Thoracic aorta (tissue), 2 donors: ENCODE measurements around the gene GDE1. TPM values are rescaled to one million over a fixed set of nuclear protein-coding genes. Genes with fewer than 3 reads are reported as not detected.

Source experiments
- ATAC-seq: fragments of 150-250 bp; one replicate; pipeline ENCODE4 v1.8.0; 2017; ENCODE audit warnings: low read depth; ENCODE audit not compliant: insufficient number of reproducible peaks, low FRiP score
- DNase-seq: peaks from one replicate; pipeline ENCODE4 v3.0.0-alpha.2; 2020; ENCODE audit warnings: low spot score
- H3K27ac ChIP-seq, 2 donors: fragments of 200-600 bp; sonication (generic); 1 replicate in 1 of 2; 2 replicates in 1 of 2; pipeline ENCODE4 v1.5.1; 2016; ENCODE audit warnings: mild to moderate bottlenecking in 2 of 2, moderate library complexity in 2 of 2
- H3K27me3 ChIP-seq: fragments of 200-600 bp; sonication (generic); replicated peaks from 2 replicates; pipeline ENCODE4 v1.6.0; 2016; ENCODE audit warnings: mild to moderate bottlenecking; ENCODE audit not compliant: insufficient read depth
- H3K36me3 ChIP-seq: fragments of 200-600 bp; sonication (generic); one replicate; pipeline ENCODE4 v1.5.1; 2016
- H3K4me1 ChIP-seq, 2 donors: fragments of 200-600 bp; sonication (generic); 1 replicate in 1 of 2; 2 replicates in 1 of 2; pipeline versions ENCODE4 v1.5.1 to v1.6.0; 2016; ENCODE audit warnings: low read depth in 2 of 2, mild to moderate bottlenecking in 1 of 2; ENCODE audit not compliant: control insufficient read depth in 1 of 2
- H3K4me3 ChIP-seq: fragments of 200-600 bp; sonication (generic); 2 replicates; pipeline ENCODE4 v1.5.1; 2016; ENCODE audit warnings: mild to moderate bottlenecking
- H3K9me3 ChIP-seq: fragments of 200-600 bp; sonication (generic); 2 replicates; pipeline ENCODE4 v1.5.1; 2016
- total RNA-seq, 2 donors: library from RNA; depleted of rRNA; stranded (reverse); fragments of >200 nt; gene quantifications; one replicate each; pipeline versions ENCODE4 v1.1.0 to v1.2.3, GENCODE V29; 2016
- TF ChIP-seq, protein P1 (sequence below): fragments of 200-600 bp; sonication (generic); IDR thresholded peaks from one replicate; pipeline ENCODE4 v1.5.1; 2019; ENCODE audit warnings: antibody characterized with exemption

Gene GDE1
- total RNA-seq, 2 donors from 2014 or later: 47.8 to 49.7 TPM

DNA sequence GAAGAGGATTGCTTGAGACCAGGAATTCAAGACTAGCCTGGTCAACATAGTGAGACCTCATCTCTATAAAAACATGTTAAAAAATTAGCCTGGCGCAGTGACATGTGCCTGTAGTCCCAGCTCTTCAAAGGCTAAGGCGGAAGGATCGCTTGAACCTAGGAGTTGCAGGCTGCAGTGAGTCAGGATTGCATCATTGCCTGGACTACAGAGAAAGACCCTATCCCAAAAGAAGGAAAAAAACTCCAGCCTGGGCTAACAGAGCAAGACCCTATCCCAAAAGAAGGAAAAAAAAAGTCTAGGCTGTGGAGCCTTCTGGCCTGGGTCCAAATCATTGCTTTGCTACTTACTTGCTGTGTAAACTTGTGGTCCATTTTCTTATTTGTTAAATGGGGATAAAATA is 6.8 kb upstream of the GDE1 start:
- TF ChIP-seq, protein P1, sequence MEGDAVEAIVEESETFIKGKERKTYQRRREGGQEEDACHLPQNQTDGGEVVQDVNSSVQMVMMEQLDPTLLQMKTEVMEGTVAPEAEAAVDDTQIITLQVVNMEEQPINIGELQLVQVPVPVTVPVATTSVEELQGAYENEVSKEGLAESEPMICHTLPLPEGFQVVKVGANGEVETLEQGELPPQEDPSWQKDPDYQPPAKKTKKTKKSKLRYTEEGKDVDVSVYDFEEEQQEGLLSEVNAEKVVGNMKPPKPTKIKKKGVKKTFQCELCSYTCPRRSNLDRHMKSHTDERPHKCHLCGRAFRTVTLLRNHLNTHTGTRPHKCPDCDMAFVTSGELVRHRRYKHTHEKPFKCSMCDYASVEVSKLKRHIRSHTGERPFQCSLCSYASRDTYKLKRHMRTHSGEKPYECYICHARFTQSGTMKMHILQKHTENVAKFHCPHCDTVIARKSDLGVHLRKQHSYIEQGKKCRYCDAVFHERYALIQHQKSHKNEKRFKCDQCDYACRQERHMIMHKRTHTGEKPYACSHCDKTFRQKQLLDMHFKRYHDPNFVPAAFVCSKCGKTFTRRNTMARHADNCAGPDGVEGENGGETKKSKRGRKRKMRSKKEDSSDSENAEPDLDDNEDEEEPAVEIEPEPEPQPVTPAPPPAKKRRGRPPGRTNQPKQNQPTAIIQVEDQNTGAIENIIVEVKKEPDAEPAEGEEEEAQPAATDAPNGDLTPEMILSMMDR: no peak
- peaks cover 7 to 13% of the 10 kb centered on the region in 2 donors for H3K4me1 ChIP-seq
- ATAC-seq (no peak), DNase-seq (no peak)
- no peaks in the 10 kb centered on the region for H3K27me3 ChIP-seq
- H3K27ac ChIP-seq: no peak overlapping the region
- H3K9me3 ChIP-seq: no peaks in the 10 kb centered on the region
- H3K36me3 ChIP-seq: peaks cover 7% of the 10 kb centered on the region
- H3K4me3 ChIP-seq: no peak overlapping the region

DNA sequence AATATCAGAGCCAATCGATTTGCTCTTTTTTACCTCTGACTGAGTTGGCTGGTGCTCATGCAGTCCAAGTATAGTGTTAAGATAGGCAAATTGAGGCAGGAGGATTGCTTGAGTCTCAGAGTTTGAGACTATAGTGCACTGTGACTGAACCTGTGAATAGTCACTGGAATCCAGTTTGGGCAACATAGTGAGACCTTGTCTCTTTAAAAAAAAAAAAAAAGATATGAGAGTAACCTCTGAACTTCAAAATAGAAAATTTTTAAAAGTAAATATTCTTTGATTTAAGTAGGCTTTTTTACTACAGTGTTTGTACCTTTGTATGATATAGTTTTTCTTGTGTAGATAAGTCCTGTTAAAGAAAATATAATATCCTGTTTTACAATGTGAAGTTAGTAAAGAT is 5.3 kb upstream of the GDE1 start:
- DNase-seq (no peak), ATAC-seq (no peak)
- Histone ChIP-seq H3K4me3 (no peak overlapping the region), H3K36me3 (peaks cover 7% of the 10 kb centered on the region), H3K9me3 (no peaks in the 10 kb centered on the region), H3K27ac (no peak overlapping the region), H3K4me1 (peaks cover 11 to 26% of the 10 kb centered on the region in 2 donors), H3K27me3 (no peaks in the 10 kb centered on the region)
- TF ChIP-seq, protein P1: no peak

DNA sequence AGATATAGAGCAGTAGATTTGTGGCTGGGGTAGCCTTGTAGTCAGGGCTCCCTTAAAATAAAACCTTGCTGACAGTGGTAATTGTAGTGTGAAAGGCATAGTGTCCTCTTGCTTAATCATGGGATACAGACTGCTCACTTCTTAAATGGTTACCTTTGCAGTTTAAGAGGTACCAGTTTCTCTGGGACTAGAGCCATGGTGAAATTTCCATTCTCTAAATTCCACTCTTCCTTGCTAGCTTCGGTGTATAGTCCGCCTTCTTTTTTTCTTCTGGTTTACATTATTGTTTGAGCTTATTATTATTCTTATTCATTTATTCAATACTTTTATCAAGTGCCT is 3.5 kb upstream of the GDE1 start:
- TF ChIP-seq, protein P1: no peak
- H3K27me3 ChIP-seq: no peaks in the 10 kb centered on the region
- H3K36me3 ChIP-seq: peaks cover 7% of the 10 kb centered on the region
- H3K9me3 ChIP-seq: no peaks in the 10 kb centered on the region
- H3K4me3 ChIP-seq: peak overlapping the region; percentile 77
- peaks cover 16 to 35% of the 10 kb centered on the region in 2 donors for H3K4me1 ChIP-seq
- ATAC-seq (no peak), DNase-seq (no peak)
- no peak overlapping the region for H3K27ac ChIP-seq

DNA sequence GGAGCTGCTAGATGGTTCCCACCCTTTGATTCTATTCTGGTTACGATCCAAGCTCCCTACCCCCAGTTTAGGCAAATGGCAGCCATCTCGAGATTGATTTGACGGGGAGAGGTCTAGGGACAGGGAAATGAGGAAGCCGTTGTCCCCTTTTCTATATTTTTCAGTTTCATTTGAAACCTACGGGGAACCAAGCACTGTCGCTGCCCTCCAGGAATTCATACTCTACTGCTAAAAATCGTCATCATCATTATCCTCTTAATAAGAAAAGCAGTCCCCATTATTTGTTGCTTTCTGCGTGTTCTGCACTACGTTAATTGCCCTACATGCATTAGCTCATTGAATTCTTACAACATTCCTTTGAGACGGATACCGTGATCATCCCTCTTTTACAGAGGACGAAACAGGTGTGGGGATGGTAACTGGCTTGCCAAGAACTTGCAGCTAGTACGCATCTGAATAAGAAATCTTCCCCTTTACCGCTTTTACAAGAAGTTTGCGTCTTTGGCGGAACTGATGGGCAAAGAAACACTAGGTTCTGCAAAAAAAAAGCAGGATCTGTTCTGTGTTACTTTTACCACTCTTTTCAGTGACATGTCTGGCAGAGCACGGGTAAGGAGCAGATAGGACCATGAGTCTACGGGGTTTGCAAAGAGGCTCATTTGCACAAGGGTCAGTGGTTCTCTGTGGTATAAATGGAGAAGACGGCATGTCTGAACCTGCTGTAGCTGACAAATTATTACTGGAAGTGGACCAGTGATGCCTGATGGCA is 2.9 kb upstream of the GDE1 start:
- TF ChIP-seq, protein P1: no peak
- Histone ChIP-seq H3K9me3 (no peaks in the 10 kb centered on the region), H3K36me3 (peaks cover 7% of the 10 kb centered on the region), H3K27me3 (no peaks in the 10 kb centered on the region), H3K4me1 (peaks cover 20 to 41% of the 10 kb centered on the region in 2 donors), H3K27ac (peak overlapping the region; percentile 43 to 54), H3K4me3 (peak overlapping the region; percentile 77)
- no peak for DNase-seq
- no peak for ATAC-seq

DNA sequence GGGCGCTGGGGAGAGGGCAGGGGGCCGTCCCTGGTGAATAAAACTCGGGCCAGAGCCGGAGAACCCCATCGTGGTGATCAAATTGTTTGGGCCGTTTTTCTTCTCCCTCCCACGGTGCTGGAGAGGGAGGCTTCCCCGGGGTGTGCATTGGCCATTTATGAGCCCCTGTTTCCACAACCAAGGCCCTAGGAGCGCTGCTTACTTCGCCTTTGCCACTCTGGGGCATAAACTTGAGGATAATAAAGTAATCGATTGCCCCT is 2.4 kb upstream of the GDE1 start:
- H3K27ac ChIP-seq: peak overlapping the region; percentile 43 to 54
- no peaks in the 10 kb centered on the region for H3K9me3 ChIP-seq
- TF ChIP-seq, protein P1: no peak
- no peak for DNase-seq
- H3K36me3 ChIP-seq: peaks cover 7% of the 10 kb centered on the region
- no peak for ATAC-seq
- peaks cover 23 to 45% of the 10 kb centered on the region in 2 donors for H3K4me1 ChIP-seq
- no peaks in the 10 kb centered on the region for H3K27me3 ChIP-seq
- H3K4me3 ChIP-seq: peak overlapping the region; percentile 77
